ENCODE measurements around the gene CARD11.

GRCh38 chr7:2923291-2923781 lies 120.3 kb downstream of the CARD11 start:
- no peak for TF ChIP-seq CTCF (IDR thresholded peaks at IDR 0.05)
- TF ChIP-seq EZH2 (IDR thresholded peaks at IDR 0.05; ENCODE audit: borderline replicate concordance, insufficient read depth, low read depth, low read length, poor library complexity, severe bottlenecking), result no peak
